ENCODE data around the gene ZMIZ1. TPM values are rescaled to one million over a fixed set of nuclear protein-coding genes. Genes with fewer than 3 reads are reported as not detected.

ZMIZ1 gene
- total RNA-seq, 1 experiment from 2014 or later: 28.4 TPM

DNA sequence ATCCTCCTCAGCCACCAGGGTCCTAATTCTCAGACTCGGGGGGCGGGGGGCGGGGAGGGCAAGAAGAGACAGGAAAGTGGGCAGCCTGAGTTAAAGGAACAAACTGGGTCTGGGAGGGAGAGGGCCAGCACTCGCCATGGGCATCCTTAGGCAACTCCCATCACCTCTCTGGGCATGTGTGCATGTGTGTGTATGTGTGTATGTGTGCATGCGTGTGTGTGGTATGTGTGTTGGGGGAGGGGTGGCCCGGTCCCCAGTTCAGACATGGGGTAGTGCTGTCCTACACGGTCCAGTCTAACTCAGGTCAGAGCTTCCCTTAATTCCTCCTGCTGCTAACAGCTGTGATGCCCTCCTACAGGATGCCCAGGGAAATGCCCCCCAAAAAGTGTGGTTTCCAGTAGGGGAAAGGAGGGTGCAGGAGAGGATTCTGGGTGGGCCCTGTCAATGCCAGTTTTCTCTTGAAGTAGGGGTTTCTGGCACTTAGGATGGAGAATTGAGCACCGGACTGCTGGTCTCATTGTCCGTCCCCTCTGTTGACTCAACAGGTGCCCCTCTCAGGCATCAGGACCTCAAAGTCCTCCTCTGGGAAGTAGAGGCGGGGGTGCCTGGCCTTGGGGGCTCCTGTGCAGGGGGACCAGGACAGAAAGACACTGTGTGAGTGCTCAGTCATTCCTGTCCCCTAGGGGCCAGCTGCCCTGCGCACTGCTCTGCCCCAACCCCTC, 15.1 kb upstream of the ZMIZ1 start:
- ChIA-PET RAD21 (ENCODE audit: low non-redundant PET in 1 of 2, low total read pairs in 2 of 2, uncharacterized antibody in 2 of 2, unreplicated experiment in 2 of 2) (no interaction called here), POLR2A (no interaction called here), CTCF (no interaction called here)
- Histone ChIP-seq H3K9ac (ENCODE audit: low read length) (no peak overlapping the region), H3K4me2 (ENCODE audit: low read length) (no peak overlapping the region), H3K27me3 (ENCODE audit: insufficient read depth, low read length) (no peaks in the 10 kb centered on the region), H3K36me3 (ENCODE audit: control insufficient read depth in 1 of 2, insufficient read depth in 2 of 2, low read length in 2 of 2) (no peaks in the 10 kb centered on the region), H3K9me3 (ENCODE audit: control insufficient read depth in 1 of 2, insufficient read depth in 1 of 2, low read depth in 1 of 2, low read length in 2 of 2) (no peaks in the 10 kb centered on the region), H2AFZ (ENCODE audit: low read depth, low read length, poor library complexity, severe bottlenecking) (no peak overlapping the region), H3K9me2 (ENCODE audit: insufficient read depth) (no peaks in the 10 kb centered on the region), H3K79me2 (ENCODE audit: insufficient read depth, low read length) (no peaks in the 10 kb centered on the region), H4K20me1 (ENCODE audit: insufficient read depth) (no peaks in the 10 kb centered on the region), H3K4me1 (ENCODE audit: control insufficient read depth in 1 of 2, insufficient read depth in 2 of 2, low read length in 2 of 2) (peaks cover 0 to 14% of the 10 kb centered on the region in 2 experiments; a peak in 1 of 4 replicates), H3K27ac (ENCODE audit: low read depth, low read length) (no peak overlapping the region), H3K4me3 (replicated peaks in 1 of 2; ENCODE audit: low read depth in 1 of 2, low read length in 2 of 2) (no peak overlapping the region)
- intact Hi-C loops (cut with micrococcal nuclease): no loop called here
- TF ChIP-seq ELF1 (IDR thresholded peaks at IDR 0.05; ENCODE audit: borderline replicate concordance, low read depth) (no peak), SIN3A (IDR thresholded peaks at IDR 0.05; ENCODE audit: low read depth) (no peak), YY1 (IDR thresholded peaks at IDR 0.05; ENCODE audit: extremely low read depth, insufficient replicate concordance, low read depth, low read length) (no peak), RAD21 (IDR thresholded peaks at IDR 0.05; ENCODE audit: low read depth) (no peak), EZH2phosphoT487 (IDR thresholded peaks at IDR 0.05; ENCODE audit: borderline replicate concordance) (no peak), TCF7L2 (IDR thresholded peaks at IDR 0.05; ENCODE audit: borderline replicate concordance, extremely low read depth, insufficient read depth, insufficient read length) (no peak), CEBPB (IDR thresholded peaks at IDR 0.05; ENCODE audit: low read depth) (no peak), CBX3 (IDR thresholded peaks at IDR 0.05; ENCODE audit: low read depth) (no peak), JUND (IDR thresholded peaks at IDR 0.05) (no peak), FOSL1 (IDR thresholded peaks at IDR 0.05; ENCODE audit: low read depth) (no peak), POLR2AphosphoS5 (IDR thresholded peaks at IDR 0.05; ENCODE audit: low read depth, low read length) (no peak), EZH2 (IDR thresholded peaks at IDR 0.05) (no peak), EGR1 (IDR thresholded peaks at IDR 0.05; ENCODE audit: low read depth) (no peak), ZNF274 (IDR thresholded peaks at IDR 0.05; ENCODE audit: low read depth, low read length) (no peak), POLR2A (IDR thresholded peaks at IDR 0.05; ENCODE audit: borderline replicate concordance, extremely low read depth, insufficient read depth, insufficient read length) (no peak), ZFX (IDR thresholded peaks at IDR 0.05) (no peak), SRF (IDR thresholded peaks at IDR 0.05; ENCODE audit: low read depth) (no peak)
- TF ChIP-seq, protein P1, sequence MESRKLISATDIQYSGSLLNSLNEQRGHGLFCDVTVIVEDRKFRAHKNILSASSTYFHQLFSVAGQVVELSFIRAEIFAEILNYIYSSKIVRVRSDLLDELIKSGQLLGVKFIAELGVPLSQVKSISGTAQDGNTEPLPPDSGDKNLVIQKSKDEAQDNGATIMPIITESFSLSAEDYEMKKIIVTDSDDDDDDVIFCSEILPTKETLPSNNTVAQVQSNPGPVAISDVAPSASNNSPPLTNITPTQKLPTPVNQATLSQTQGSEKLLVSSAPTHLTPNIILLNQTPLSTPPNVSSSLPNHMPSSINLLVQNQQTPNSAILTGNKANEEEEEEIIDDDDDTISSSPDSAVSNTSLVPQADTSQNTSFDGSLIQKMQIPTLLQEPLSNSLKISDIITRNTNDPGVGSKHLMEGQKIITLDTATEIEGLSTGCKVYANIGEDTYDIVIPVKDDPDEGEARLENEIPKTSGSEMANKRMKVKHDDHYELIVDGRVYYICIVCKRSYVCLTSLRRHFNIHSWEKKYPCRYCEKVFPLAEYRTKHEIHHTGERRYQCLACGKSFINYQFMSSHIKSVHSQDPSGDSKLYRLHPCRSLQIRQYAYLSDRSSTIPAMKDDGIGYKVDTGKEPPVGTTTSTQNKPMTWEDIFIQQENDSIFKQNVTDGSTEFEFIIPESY (IDR thresholded peaks at IDR 0.05; ENCODE audit: extremely low read depth, insufficient replicate concordance, low read length): no peak
- TF ChIP-seq, protein P2, sequence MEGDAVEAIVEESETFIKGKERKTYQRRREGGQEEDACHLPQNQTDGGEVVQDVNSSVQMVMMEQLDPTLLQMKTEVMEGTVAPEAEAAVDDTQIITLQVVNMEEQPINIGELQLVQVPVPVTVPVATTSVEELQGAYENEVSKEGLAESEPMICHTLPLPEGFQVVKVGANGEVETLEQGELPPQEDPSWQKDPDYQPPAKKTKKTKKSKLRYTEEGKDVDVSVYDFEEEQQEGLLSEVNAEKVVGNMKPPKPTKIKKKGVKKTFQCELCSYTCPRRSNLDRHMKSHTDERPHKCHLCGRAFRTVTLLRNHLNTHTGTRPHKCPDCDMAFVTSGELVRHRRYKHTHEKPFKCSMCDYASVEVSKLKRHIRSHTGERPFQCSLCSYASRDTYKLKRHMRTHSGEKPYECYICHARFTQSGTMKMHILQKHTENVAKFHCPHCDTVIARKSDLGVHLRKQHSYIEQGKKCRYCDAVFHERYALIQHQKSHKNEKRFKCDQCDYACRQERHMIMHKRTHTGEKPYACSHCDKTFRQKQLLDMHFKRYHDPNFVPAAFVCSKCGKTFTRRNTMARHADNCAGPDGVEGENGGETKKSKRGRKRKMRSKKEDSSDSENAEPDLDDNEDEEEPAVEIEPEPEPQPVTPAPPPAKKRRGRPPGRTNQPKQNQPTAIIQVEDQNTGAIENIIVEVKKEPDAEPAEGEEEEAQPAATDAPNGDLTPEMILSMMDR (IDR thresholded peaks at IDR 0.05 in 2 of 3, conservative IDR thresholded peaks at IDR 0.05 in 1 of 3; ENCODE audit: borderline replicate concordance in 1 of 3, insufficient read depth in 1 of 3, low read depth in 2 of 3, low read length in 2 of 3): no peak
- TF ChIP-seq, protein P3, sequence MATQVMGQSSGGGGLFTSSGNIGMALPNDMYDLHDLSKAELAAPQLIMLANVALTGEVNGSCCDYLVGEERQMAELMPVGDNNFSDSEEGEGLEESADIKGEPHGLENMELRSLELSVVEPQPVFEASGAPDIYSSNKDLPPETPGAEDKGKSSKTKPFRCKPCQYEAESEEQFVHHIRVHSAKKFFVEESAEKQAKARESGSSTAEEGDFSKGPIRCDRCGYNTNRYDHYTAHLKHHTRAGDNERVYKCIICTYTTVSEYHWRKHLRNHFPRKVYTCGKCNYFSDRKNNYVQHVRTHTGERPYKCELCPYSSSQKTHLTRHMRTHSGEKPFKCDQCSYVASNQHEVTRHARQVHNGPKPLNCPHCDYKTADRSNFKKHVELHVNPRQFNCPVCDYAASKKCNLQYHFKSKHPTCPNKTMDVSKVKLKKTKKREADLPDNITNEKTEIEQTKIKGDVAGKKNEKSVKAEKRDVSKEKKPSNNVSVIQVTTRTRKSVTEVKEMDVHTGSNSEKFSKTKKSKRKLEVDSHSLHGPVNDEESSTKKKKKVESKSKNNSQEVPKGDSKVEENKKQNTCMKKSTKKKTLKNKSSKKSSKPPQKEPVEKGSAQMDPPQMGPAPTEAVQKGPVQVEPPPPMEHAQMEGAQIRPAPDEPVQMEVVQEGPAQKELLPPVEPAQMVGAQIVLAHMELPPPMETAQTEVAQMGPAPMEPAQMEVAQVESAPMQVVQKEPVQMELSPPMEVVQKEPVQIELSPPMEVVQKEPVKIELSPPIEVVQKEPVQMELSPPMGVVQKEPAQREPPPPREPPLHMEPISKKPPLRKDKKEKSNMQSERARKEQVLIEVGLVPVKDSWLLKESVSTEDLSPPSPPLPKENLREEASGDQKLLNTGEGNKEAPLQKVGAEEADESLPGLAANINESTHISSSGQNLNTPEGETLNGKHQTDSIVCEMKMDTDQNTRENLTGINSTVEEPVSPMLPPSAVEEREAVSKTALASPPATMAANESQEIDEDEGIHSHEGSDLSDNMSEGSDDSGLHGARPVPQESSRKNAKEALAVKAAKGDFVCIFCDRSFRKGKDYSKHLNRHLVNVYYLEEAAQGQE (IDR thresholded peaks at IDR 0.05; ENCODE audit: low read depth): no peak
- BruUV-seq (replicated peaks): no TSS peak
- DNase-seq (ENCODE audit: low read depth, low spot score) (no peak), ATAC-seq (no peak)
